Renal cortex interstitium (tissue), 11 donors: Measurements from ENCODE around the gene LIME1. TPM values are rescaled to one million over a fixed set of nuclear protein-coding genes. Genes with fewer than 3 reads are reported as not detected.
"Not testable (repeated sequence)": the region's sequence is repeated elsewhere in the genome, so short reads cannot be mapped to it uniquely, and the experiment has no call there.

Source experiments
- DNase-seq, 11 donors: peaks; one replicate each; pipeline ENCODE4 v3.0.0-alpha.2; 2013; ENCODE audit warnings: low read depth in 9 of 11, low spot score in 4 of 11; ENCODE audit errors: extremely low read depth in 1 of 11
- polyA plus RNA-seq, 3 donors: library from polyadenylated mRNA; unstranded; fragments of 120-200 nt; gene quantifications; one replicate each; pipeline ENCODE4 v1.2.1, GENCODE V29; 2013; ENCODE audit not compliant: insufficient read length in 3 of 3

Gene LIME1
- polyA plus RNA-seq, 3 donors = 3.1 to 14.2 (median 10.7) TPM

- no peak for DNase-seq
Observed at GRCh38 chr20:63705232-63706026, 31.0 kb upstream of the LIME1 start.

GRCh38 chr20:63706027-63706695 lies 30.3 kb upstream of the LIME1 start:
- no peak for DNase-seq

- DNase-seq = no peak
Observed at GRCh38 chr20:63706852-63707557, 29.5 kb upstream of the LIME1 start.

- DNase-seq = peak; percentile 60 to 84 (median 76)
Observed at GRCh38 chr20:63707558-63708300, 28.7 kb upstream of the LIME1 start, which contains the start of the genes ARFRP1 and ZGPAT. ARFRP1 (minus strand) TSS chr20:63707976; CDS start chr20:63707091, 885 bp downstream. ZGPAT (plus strand) TSS chr20:63708039; CDS start chr20:63708581, 542 bp downstream.

- no peak for DNase-seq
Observed at GRCh38 chr20:63708301-63709148, 27.9 kb upstream of the LIME1 start.

GRCh38 chr20:63709149-63709527 lies 27.3 kb upstream of the LIME1 start:
- no peak for DNase-seq

GRCh38 chr20:63711085-63711645 lies 25.3 kb upstream of the LIME1 start:
- DNase-seq = no peak

GRCh38 chr20:63712191-63712590 lies 24.3 kb upstream of the LIME1 start:
- no peak for DNase-seq

GRCh38 chr20:63714858-63715257 lies 21.6 kb upstream of the LIME1 start:
- DNase-seq = no peak

- DNase-seq = no peak
Observed at GRCh38 chr20:63718996-63719395, 17.5 kb upstream of the LIME1 start.

- not testable (repeated sequence) for DNase-seq
Observed at GRCh38 chr20:63722967-63723622, 13.4 kb upstream of the LIME1 start.

- not testable (repeated sequence) for DNase-seq
Observed at GRCh38 chr20:63730189-63730733, 6.2 kb upstream of the LIME1 start.

- no peak for DNase-seq
Observed at GRCh38 chr20:63731410-63731809, 5.1 kb upstream of the LIME1 start.

- DNase-seq = no peak
Observed at GRCh38 chr20:63732118-63733095, 4.1 kb upstream of the LIME1 start.

GRCh38 chr20:63733117-63733516 lies 3.3 kb upstream of the LIME1 start:
- no peak for DNase-seq

- DNase-seq = no peak
Observed at GRCh38 chr20:63733579-63734081, 2.8 kb upstream of the LIME1 start.
